ENCODE data around the gene SLC18A3.

GRCh38 chr10:49612513-49613164, 2.5 kb downstream of the SLC18A3 start:
- TF ChIP-seq CTCF (conservative IDR thresholded peaks at IDR 0.05; ENCODE audit: low read depth, low read length), result peak; percentile 51
- no peak for TF ChIP-seq EZH2 (IDR thresholded peaks at IDR 0.05; ENCODE audit: borderline replicate concordance, low read depth, low read length, poor library complexity, severe bottlenecking)

Data from A673 (cell line).